PC-9 (cell line): ENCODE measurements around the gene ZFP57.

Experiments used
- CTCF ChIP-seq: fragments of 200-600 bp; sonication (generic); conservative IDR thresholded peaks from 2 replicates; pipeline ENCODE4 v1.6.1; 2017; ENCODE audit warnings: mixed run types, antibody characterized with exemption, mild to moderate bottlenecking, moderate library complexity
- EZH2 ChIP-seq: fragments of 200-600 bp; sonication (generic); IDR thresholded peaks from 2 replicates; pipeline ENCODE4 v1.8.0; 2017; ENCODE audit warnings: antibody characterized with exemption, low read depth

GRCh38 chr6:29630315-29630714 lies 50.6 kb downstream of the ZFP57 start:
- TF ChIP-seq EZH2 (no peak), CTCF (no peak)
